Measurements from ENCODE around the gene MAPK12.

Gene MAPK12

GRCh38 chr22:50247748-50248147, 13.7 kb downstream of the MAPK12 start:
- in situ Hi-C loops (cut with HindIII; ENCODE audit: low sequenced_read_pairs), result no loop called here
- H3K4me3 ChIP-seq (ENCODE audit: low read depth, low read length), result no peak overlapping the region
- DNase-seq (ENCODE audit: low read depth), result no peak
- no peak for TF ChIP-seq CTCF (IDR thresholded peaks at IDR 0.05; ENCODE audit: low read depth, low read length, missing control alignments)

GRCh38 chr22:50246242-50247175, 15.0 kb downstream of the MAPK12 start:
- no peak for DNase-seq (ENCODE audit: low read depth)
- no peak for TF ChIP-seq CTCF (IDR thresholded peaks at IDR 0.05; ENCODE audit: low read depth, low read length, missing control alignments)
- in situ Hi-C loops (cut with HindIII; ENCODE audit: low sequenced_read_pairs), result no loop called here
- H3K4me3 ChIP-seq (ENCODE audit: low read depth, low read length), result no peak overlapping the region

- H3K4me3 ChIP-seq (ENCODE audit: low read depth, low read length), result peak overlapping the region; percentile 98
- DNase-seq (ENCODE audit: low read depth), result no peak
- in situ Hi-C loops (cut with HindIII; ENCODE audit: low sequenced_read_pairs), result no loop called here
- TF ChIP-seq CTCF (IDR thresholded peaks at IDR 0.05; ENCODE audit: low read depth, low read length, missing control alignments), result no peak
Measured at GRCh38 chr22:50245214-50246072, 16.0 kb downstream of the MAPK12 start.

GRCh38 chr22:50244420-50245213, 16.9 kb downstream of the MAPK12 start, which contains the start of gene TUBGCP6:
Gene TUBGCP6 (minus strand): TSS chr22:50245023. CDS start chr22:50244459, 564 bp downstream.
- TF ChIP-seq CTCF (IDR thresholded peaks at IDR 0.05; ENCODE audit: low read depth, low read length, missing control alignments), result peak; percentile 24
- peak; percentile 76 for DNase-seq (ENCODE audit: low read depth)
- in situ Hi-C loops (cut with HindIII; ENCODE audit: low sequenced_read_pairs), result no loop called here
- H3K4me3 ChIP-seq (ENCODE audit: low read depth, low read length), result peak within 1 kb of the TSS; percentile 98

GRCh38 chr22:50243685-50244419, 17.6 kb downstream of the MAPK12 start:
- TF ChIP-seq CTCF (IDR thresholded peaks at IDR 0.05; ENCODE audit: low read depth, low read length, missing control alignments), result no peak
- no peak for DNase-seq (ENCODE audit: low read depth)
- peak overlapping the region; percentile 98 for H3K4me3 ChIP-seq (ENCODE audit: low read depth, low read length)
- in situ Hi-C loops (cut with HindIII; ENCODE audit: low sequenced_read_pairs), result no loop called here
